Activated CD4-positive, alpha-beta T cell treated with anti-CD3 and anti-CD28 coated beads for 48 hours (primary cell): ENCODE data around the gene CCDC38.

Experiments
- DNase-seq: peaks from one replicate; pipeline ENCODE4 v3.0.0-alpha.2; 2020

Gene CCDC38

GRCh38 chr12:95830335-95831089, 111.9 kb downstream of the CCDC38 start:
- no peak for DNase-seq

DNA sequence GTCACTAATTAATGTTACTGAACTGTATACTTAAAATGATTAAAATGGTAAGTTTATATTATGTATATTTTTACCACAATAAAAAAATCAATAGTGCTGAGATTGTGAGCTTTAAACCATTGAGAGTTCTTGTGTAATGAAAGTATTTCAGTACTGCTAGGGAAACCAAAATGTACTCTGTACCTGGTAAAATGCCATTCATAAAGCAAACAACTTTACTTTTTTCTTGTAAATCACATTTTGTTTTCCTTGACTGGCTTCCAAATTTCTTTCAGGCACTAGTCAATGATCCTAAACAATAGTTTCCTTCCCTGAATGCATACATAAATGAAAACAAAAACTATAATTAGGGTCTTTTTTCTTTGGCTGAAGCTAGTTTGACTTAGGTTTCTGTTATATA, 113.0 kb downstream of the CCDC38 start:
- no peak for DNase-seq

GRCh38 chr12:95820096-95820703, 122.2 kb downstream of the CCDC38 start:
- no peak for DNase-seq
